ENCODE results near the gene CRMP1.

DNA sequence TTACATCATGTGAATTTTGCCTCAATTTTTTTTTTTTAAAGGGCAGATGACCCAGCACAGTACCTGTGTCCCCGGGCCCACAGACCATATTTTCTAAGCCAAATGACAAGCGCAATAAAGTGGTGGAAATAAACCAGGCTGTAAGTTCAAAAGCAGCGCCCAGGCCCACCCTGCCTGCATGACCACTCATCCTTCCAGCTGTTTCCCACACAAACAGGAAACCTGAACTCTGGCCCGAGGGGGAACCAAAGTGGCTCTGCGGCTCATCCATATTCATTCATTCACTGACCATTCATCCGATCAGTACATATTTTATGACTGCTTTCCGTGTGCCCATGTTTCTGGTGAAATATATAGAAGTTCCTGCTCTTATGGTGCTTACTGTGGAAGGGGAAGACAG lies 33.7 kb upstream of the CRMP1 start:
- TF ChIP-seq AFF4 (CRISPR knock-in tag; IDR thresholded peaks at IDR 0.05; ENCODE audit: borderline replicate concordance) = no peak
- TF ChIP-seq, protein P1, sequence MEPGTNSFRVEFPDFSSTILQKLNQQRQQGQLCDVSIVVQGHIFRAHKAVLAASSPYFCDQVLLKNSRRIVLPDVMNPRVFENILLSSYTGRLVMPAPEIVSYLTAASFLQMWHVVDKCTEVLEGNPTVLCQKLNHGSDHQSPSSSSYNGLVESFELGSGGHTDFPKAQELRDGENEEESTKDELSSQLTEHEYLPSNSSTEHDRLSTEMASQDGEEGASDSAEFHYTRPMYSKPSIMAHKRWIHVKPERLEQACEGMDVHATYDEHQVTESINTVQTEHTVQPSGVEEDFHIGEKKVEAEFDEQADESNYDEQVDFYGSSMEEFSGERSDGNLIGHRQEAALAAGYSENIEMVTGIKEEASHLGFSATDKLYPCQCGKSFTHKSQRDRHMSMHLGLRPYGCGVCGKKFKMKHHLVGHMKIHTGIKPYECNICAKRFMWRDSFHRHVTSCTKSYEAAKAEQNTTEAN (CRISPR knock-in tag; IDR thresholded peaks at IDR 0.05) = no peak
- no peak for TF ChIP-seq TCF7 (CRISPR knock-in tag; IDR thresholded peaks at IDR 0.05; ENCODE audit: low read depth)
- no peak for TF ChIP-seq ZBTB21 (CRISPR knock-in tag; IDR thresholded peaks at IDR 0.05; ENCODE audit: borderline replicate concordance)
- TF ChIP-seq, protein P2, sequence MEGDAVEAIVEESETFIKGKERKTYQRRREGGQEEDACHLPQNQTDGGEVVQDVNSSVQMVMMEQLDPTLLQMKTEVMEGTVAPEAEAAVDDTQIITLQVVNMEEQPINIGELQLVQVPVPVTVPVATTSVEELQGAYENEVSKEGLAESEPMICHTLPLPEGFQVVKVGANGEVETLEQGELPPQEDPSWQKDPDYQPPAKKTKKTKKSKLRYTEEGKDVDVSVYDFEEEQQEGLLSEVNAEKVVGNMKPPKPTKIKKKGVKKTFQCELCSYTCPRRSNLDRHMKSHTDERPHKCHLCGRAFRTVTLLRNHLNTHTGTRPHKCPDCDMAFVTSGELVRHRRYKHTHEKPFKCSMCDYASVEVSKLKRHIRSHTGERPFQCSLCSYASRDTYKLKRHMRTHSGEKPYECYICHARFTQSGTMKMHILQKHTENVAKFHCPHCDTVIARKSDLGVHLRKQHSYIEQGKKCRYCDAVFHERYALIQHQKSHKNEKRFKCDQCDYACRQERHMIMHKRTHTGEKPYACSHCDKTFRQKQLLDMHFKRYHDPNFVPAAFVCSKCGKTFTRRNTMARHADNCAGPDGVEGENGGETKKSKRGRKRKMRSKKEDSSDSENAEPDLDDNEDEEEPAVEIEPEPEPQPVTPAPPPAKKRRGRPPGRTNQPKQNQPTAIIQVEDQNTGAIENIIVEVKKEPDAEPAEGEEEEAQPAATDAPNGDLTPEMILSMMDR (IDR thresholded peaks at IDR 0.05) = no peak
- no peak for TF ChIP-seq NR1H2 (CRISPR knock-in tag; IDR thresholded peaks at IDR 0.05)
- TF ChIP-seq SP1 (CRISPR knock-in tag; conservative IDR thresholded peaks at IDR 0.05) = no peak
- no peak for TF ChIP-seq PREB (CRISPR knock-in tag; IDR thresholded peaks at IDR 0.05; ENCODE audit: borderline replicate concordance)
- TF ChIP-seq, protein P3, sequence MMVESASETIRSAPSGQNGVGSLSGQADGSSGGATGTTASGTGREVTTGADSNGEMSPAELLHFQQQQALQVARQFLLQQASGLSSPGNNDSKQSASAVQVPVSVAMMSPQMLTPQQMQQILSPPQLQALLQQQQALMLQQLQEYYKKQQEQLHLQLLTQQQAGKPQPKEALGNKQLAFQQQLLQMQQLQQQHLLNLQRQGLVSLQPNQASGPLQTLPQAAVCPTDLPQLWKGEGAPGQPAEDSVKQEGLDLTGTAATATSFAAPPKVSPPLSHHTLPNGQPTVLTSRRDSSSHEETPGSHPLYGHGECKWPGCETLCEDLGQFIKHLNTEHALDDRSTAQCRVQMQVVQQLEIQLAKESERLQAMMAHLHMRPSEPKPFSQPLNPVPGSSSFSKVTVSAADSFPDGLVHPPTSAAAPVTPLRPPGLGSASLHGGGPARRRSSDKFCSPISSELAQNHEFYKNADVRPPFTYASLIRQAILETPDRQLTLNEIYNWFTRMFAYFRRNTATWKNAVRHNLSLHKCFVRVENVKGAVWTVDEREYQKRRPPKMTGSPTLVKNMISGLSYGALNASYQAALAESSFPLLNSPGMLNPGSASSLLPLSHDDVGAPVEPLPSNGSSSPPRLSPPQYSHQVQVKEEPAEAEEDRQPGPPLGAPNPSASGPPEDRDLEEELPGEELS (CRISPR knock-in tag; IDR thresholded peaks at IDR 0.05) = no peak
- TF ChIP-seq MLX (CRISPR knock-in tag; IDR thresholded peaks at IDR 0.05) = no peak
- TF ChIP-seq, protein P4, sequence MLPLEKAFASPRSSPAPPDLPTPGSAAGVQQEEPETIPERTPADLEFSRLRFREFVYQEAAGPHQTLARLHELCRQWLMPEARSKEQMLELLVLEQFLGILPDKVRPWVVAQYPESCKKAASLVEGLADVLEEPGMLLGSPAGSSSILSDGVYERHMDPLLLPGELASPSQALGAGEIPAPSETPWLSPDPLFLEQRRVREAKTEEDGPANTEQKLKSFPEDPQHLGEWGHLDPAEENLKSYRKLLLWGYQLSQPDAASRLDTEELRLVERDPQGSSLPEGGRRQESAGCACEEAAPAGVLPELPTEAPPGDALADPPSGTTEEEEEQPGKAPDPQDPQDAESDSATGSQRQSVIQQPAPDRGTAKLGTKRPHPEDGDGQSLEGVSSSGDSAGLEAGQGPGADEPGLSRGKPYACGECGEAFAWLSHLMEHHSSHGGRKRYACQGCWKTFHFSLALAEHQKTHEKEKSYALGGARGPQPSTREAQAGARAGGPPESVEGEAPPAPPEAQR (CRISPR knock-in tag; IDR thresholded peaks at IDR 0.05) = no peak

Measured in WTC11 (cell line).